SK-N-SH (cell line): ENCODE data around the gene MYBBP1A.

Experiments used
- TAF1 ChIP-seq: IDR thresholded peaks from 2 replicates; pipeline ENCODE4 v1.6.1; 2012; ENCODE audit warnings: low read depth, mild to moderate bottlenecking, low read length, moderate library complexity, borderline replicate concordance
- TF ChIP-seq, protein P1 (sequence below): fragments of 150-350 bp; IDR thresholded peaks from 2 replicates; pipeline ENCODE4 v1.6.1; 2017; ENCODE audit warnings: antibody characterized with exemption, low read length, low read depth, borderline replicate concordance
- TF ChIP-seq, protein P2 (sequence below): fragments of 200-600 bp; sonication (generic); IDR thresholded peaks from 2 replicates; pipeline ENCODE4 v1.6.1; 2017; ENCODE audit warnings: antibody characterized with exemption, mild to moderate bottlenecking, moderate library complexity

DNA sequence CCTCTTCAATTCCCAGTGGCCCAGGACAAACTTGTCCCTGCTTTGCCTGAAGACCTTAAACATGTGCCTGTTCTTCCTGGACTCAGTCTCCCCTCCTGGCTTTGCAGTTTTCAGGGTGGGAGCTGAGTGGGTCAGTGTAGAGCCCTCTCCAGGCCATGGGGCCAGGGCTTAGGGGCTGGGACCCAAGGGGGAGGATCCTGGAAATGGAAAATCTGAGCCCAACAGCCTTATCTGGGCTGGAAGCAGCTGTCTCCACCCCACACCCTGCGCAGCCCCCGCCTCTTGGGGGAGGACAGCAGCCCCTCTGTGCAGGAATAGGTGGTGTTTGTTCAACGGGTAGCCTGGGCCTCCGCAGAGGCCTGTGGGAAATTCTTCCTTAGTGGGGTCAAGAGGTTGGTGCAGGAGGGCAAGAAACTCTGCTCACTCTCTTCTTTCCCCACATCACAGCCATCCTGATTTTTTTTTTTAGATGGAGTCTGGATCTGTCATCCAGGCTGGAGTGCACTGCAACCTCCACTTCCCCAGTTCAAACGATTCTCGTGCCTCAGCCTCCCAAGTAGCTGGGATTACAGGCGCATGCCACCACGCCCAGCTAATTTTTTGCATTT lies 22.3 kb upstream of the MYBBP1A start:
- TF ChIP-seq, protein P1, sequence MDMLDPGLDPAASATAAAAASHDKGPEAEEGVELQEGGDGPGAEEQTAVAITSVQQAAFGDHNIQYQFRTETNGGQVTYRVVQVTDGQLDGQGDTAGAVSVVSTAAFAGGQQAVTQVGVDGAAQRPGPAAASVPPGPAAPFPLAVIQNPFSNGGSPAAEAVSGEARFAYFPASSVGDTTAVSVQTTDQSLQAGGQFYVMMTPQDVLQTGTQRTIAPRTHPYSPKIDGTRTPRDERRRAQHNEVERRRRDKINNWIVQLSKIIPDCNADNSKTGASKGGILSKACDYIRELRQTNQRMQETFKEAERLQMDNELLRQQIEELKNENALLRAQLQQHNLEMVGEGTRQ = no peak
- TF ChIP-seq, protein P2, sequence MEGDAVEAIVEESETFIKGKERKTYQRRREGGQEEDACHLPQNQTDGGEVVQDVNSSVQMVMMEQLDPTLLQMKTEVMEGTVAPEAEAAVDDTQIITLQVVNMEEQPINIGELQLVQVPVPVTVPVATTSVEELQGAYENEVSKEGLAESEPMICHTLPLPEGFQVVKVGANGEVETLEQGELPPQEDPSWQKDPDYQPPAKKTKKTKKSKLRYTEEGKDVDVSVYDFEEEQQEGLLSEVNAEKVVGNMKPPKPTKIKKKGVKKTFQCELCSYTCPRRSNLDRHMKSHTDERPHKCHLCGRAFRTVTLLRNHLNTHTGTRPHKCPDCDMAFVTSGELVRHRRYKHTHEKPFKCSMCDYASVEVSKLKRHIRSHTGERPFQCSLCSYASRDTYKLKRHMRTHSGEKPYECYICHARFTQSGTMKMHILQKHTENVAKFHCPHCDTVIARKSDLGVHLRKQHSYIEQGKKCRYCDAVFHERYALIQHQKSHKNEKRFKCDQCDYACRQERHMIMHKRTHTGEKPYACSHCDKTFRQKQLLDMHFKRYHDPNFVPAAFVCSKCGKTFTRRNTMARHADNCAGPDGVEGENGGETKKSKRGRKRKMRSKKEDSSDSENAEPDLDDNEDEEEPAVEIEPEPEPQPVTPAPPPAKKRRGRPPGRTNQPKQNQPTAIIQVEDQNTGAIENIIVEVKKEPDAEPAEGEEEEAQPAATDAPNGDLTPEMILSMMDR = no peak
- no peak for TF ChIP-seq TAF1
